Peyer's patch (tissue), 4 donors: ENCODE measurements around the gene DLGAP5. TPM values are rescaled to one million over a fixed set of nuclear protein-coding genes. Genes with fewer than 3 reads are reported as not detected.

Experiments used
- DNase-seq, 3 donors: peaks; one replicate each; pipeline ENCODE4 v3.0.0-alpha.2; 2017 to 2019
- H3K27ac ChIP-seq, 4 donors: fragments of 200-600 bp; sonication (generic); one replicate each; pipeline ENCODE4 v1.5.1; 2016 to 2019
- H3K27me3 ChIP-seq, 2 donors: fragments of 200-600 bp; sonication (generic); one replicate each; pipeline ENCODE4 v1.5.1; 2019
- H3K36me3 ChIP-seq, 3 donors: fragments of 200-600 bp; sonication (generic); one replicate each; pipeline ENCODE4 v1.5.1; 2016 to 2019
- H3K4me1 ChIP-seq, 4 donors: fragments of 200-600 bp; sonication (generic); one replicate each; pipeline ENCODE4 v1.5.1; 2016 to 2019
- H3K4me3 ChIP-seq, 4 donors: fragments of 200-600 bp; sonication (generic); 1 replicate in 3 of 4; 2 replicates in 1 of 4; pipeline ENCODE4 v1.5.1; 2016 to 2019; ENCODE audit warnings: mild to moderate bottlenecking in 1 of 4
- H3K9me3 ChIP-seq, 4 donors: fragments of 200-600 bp; sonication (generic); one replicate each; pipeline ENCODE4 v1.5.1; 2016 to 2019; ENCODE audit warnings: mild to moderate bottlenecking in 1 of 4
- POLR2A ChIP-seq, 2 donors: fragments of 450-650 bp; IDR thresholded peaks; one replicate each; pipeline ENCODE4 v1.5.1; 2017; ENCODE audit warnings: antibody characterized with exemption in 2 of 2, mild to moderate bottlenecking in 2 of 2, moderate library complexity in 2 of 2
- total RNA-seq, 4 donors: library from RNA; depleted of rRNA; stranded (reverse); fragments of >200 nt; gene quantifications; one replicate each; pipeline ENCODE4 v1.1.0, GENCODE V29; 2016
- TF ChIP-seq, protein P1 (sequence below), 6 experiments: fragments of 450-650 bp in 4 of 6; fragments of 200-600 bp in 2 of 6; sonication (generic) in 1 of 6; IDR thresholded peaks; one replicate each; pipeline ENCODE4 v1.5.1; 2017 to 2019; ENCODE audit warnings: antibody characterized with exemption in 6 of 6, mild to moderate bottlenecking in 3 of 6, moderate library complexity in 1 of 6

Gene DLGAP5
- total RNA-seq, 4 donors from 2014 or later, result 2.1 to 9.9 (median 4.4) TPM

DNA sequence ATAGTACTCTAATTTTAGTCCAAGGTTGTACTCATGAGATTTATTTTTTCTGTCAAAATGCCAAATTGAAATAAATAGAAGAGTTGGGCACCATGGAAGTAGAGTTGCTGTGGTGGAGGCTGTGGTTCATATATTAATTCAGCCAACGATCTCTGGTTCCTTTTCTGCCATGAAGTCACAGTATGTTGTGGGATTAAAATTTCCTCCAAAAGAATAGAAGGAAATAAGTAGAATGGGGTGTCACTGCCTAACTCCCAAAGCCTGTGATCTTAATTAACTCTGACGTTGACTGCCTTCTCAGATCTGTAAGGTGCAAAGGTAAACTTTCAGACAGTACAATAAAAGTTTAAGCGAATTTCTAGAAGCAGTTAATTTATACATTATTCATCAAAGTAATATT lies 42.2 kb upstream of the DLGAP5 start:
- no peak for DNase-seq
- Histone ChIP-seq H3K27me3 (no peaks in the 10 kb centered on the region), H3K4me3 (no peak overlapping the region), H3K27ac (no peak overlapping the region), H3K36me3 (no peaks in the 10 kb centered on the region), H3K9me3 (no peaks in the 10 kb centered on the region), H3K4me1 (no peaks in the 10 kb centered on the region)
- TF ChIP-seq POLR2A (IDR thresholded peaks at IDR 0.05), result no peak
- TF ChIP-seq, protein P1, sequence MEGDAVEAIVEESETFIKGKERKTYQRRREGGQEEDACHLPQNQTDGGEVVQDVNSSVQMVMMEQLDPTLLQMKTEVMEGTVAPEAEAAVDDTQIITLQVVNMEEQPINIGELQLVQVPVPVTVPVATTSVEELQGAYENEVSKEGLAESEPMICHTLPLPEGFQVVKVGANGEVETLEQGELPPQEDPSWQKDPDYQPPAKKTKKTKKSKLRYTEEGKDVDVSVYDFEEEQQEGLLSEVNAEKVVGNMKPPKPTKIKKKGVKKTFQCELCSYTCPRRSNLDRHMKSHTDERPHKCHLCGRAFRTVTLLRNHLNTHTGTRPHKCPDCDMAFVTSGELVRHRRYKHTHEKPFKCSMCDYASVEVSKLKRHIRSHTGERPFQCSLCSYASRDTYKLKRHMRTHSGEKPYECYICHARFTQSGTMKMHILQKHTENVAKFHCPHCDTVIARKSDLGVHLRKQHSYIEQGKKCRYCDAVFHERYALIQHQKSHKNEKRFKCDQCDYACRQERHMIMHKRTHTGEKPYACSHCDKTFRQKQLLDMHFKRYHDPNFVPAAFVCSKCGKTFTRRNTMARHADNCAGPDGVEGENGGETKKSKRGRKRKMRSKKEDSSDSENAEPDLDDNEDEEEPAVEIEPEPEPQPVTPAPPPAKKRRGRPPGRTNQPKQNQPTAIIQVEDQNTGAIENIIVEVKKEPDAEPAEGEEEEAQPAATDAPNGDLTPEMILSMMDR (IDR thresholded peaks at IDR 0.05), result no peak

DNA sequence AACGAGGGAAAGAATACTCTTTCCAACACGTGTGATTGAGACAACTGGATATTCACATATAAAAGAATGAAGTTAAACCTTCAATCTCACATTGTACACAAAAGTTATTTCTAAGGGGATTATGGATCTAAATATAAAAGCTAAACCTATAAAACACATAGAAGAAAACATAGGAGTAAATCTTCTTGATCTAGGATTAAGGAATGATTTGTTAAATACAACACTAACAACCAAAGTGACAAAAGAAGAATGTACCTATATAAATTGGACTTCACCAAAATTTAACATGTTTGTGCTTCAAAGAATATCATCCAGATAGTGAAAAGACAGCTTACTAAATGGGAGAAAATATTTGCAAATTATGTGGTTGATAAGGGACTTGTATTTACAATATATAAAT lies 36.9 kb upstream of the DLGAP5 start:
- no peaks in the 10 kb centered on the region for H3K4me1 ChIP-seq
- H3K9me3 ChIP-seq, result peaks cover 0 to 11% (median 5%) of the 10 kb centered on the region in 4 donors
- no peaks in the 10 kb centered on the region for H3K27me3 ChIP-seq
- no peak overlapping the region for H3K27ac ChIP-seq
- no peaks in the 10 kb centered on the region for H3K36me3 ChIP-seq
- DNase-seq, result no peak
- H3K4me3 ChIP-seq, result no peak overlapping the region
- no peak for TF ChIP-seq POLR2A (IDR thresholded peaks at IDR 0.05)
- TF ChIP-seq, protein P1 (IDR thresholded peaks at IDR 0.05), result no peak

DNA sequence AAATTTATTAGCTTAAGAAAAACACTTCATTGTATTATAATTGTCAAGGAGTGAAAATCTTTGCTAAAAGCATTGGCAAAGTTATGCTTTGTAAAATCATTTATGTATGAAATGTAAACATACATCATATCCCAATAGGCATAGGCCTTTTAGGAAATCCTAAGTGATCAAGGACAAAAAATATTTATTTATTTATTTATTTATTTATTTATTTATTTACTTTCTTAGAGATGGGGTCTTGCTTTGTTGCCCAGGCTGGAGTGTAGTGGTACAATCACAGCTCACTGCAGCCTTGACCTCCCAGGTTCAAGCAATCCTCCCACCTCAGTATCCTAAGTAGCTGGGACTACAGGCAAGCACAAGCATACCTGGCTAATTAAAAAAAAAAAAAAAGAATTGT lies 32.0 kb upstream of the DLGAP5 start:
- Histone ChIP-seq H3K27me3 (no peaks in the 10 kb centered on the region), H3K9me3 (peaks cover 0 to 11% (median 5%) of the 10 kb centered on the region in 4 donors), H3K36me3 (no peaks in the 10 kb centered on the region), H3K4me1 (no peaks in the 10 kb centered on the region), H3K4me3 (no peak overlapping the region), H3K27ac (no peak overlapping the region)
- no peak for DNase-seq
- TF ChIP-seq POLR2A (IDR thresholded peaks at IDR 0.05), result no peak
- TF ChIP-seq, protein P1 (IDR thresholded peaks at IDR 0.05), result no peak

DNA sequence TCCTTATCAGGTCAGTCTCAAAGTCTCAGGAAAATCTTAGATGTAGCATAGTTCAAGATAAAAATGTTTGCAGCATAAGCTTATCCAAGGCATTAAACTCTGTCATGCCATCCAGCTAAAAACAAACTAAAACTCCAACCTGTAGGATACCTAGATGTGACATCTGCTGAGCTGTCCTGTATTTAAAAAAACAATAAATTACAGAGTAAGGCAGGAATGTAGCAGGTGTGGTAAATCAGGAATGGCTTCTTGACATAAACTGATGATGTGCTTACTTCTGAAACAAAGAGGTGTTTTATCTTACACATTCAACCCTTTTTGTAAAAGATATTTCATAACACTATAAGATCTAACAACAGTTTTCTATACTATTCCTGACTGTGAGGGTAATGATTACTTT lies 30.6 kb upstream of the DLGAP5 start:
- no peaks in the 10 kb centered on the region for H3K27me3 ChIP-seq
- H3K27ac ChIP-seq, result no peak overlapping the region
- TF ChIP-seq, protein P1 (IDR thresholded peaks at IDR 0.05), result no peak
- no peak for TF ChIP-seq POLR2A (IDR thresholded peaks at IDR 0.05)
- H3K36me3 ChIP-seq, result no peaks in the 10 kb centered on the region
- no peak for DNase-seq
- H3K4me3 ChIP-seq, result no peak overlapping the region
- no peaks in the 10 kb centered on the region for H3K4me1 ChIP-seq
- peaks cover 0 to 10% (median under 1%) of the 10 kb centered on the region in 4 donors for H3K9me3 ChIP-seq

DNA sequence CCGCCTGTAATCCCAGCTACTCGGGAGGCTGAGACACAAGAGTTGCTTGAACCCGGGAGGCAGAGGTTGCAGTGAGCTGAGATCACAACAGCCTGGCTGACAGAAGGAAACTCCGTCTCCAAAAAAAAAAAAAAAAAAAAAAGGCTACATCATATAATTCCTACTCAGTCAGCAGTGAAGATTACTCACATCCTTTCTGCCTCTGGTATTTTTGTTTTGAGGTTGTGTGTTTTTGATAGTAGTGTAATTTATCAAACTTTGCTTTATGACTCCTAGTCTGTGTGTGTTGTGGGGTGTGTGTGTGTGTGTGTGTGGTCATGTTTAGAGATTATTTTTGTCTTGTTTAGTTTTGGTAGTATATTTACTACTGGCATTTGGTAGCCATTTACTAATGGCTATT lies 29.8 kb upstream of the DLGAP5 start:
- H3K27ac ChIP-seq, result no peak overlapping the region
- DNase-seq, result no peak
- H3K4me3 ChIP-seq, result no peak overlapping the region
- H3K4me1 ChIP-seq, result no peaks in the 10 kb centered on the region
- peaks cover 0 to 2% (median 0%) of the 10 kb centered on the region in 4 donors for H3K9me3 ChIP-seq
- H3K27me3 ChIP-seq, result no peaks in the 10 kb centered on the region
- H3K36me3 ChIP-seq, result no peaks in the 10 kb centered on the region
- TF ChIP-seq, protein P1 (IDR thresholded peaks at IDR 0.05), result no peak

DNA sequence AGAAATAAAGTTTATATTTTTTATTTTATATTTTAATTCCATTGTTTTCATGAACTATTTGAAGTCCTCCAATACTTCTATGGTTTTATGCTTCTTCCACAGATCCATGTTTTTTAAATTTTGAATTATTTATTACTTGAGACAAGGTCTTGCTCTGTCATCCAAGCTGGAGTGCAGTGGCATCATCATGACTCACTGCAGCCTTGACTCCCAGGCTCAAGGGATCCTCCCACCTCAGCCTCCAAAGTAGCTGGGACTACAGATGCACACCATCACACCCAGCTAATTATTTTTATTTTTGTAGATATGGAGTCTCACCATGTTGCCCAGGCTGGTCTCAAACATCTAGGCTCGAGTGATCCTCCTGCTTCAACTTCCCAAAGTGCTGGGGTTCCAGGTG lies 28.8 kb upstream of the DLGAP5 start:
- Histone ChIP-seq H3K36me3 (no peaks in the 10 kb centered on the region), H3K27ac (no peak overlapping the region), H3K27me3 (no peaks in the 10 kb centered on the region), H3K4me1 (no peaks in the 10 kb centered on the region), H3K9me3 (no peaks in the 10 kb centered on the region), H3K4me3 (no peak overlapping the region)
- no peak for DNase-seq
- TF ChIP-seq, protein P1 (IDR thresholded peaks at IDR 0.05), result no peak
- TF ChIP-seq POLR2A (IDR thresholded peaks at IDR 0.05), result no peak
